Transverse colon (tissue), 3 donors: ENCODE data around the gene IBA57.

Source experiments
- CTCF ChIP-seq, 5 experiments: fragments of 200-600 bp in 3 of 5; fragments of 450-650 bp in 2 of 5; sonication (generic) in 3 of 5; IDR thresholded peaks; 1 replicate in 2 of 5; 2 replicates in 3 of 5; pipeline ENCODE4 v1.5.1; 2016 to 2017; ENCODE audit warnings: antibody characterized with exemption in 5 of 5, inconsistent platforms in 3 of 5, mild to moderate bottlenecking in 2 of 5, moderate library complexity in 1 of 5
- EP300 ChIP-seq: sonication (generic); formaldehyde crosslinking; IDR thresholded peaks from one replicate; pipeline ENCODE4 v1.6.1; 2017; ENCODE audit warnings: antibody characterized with exemption, low read depth
- POLR2A ChIP-seq: fragments of 450-650 bp; IDR thresholded peaks from one replicate; pipeline ENCODE4 v1.6.1; 2016; ENCODE audit warnings: antibody characterized with exemption, mild to moderate bottlenecking, moderate library complexity

GRCh38 chr1:228226956-228227791, 61.6 kb downstream of the IBA57 start:
- TF ChIP-seq CTCF (IDR thresholded peaks at IDR 0.05), result peak in 4 of 5 experiments; percentile 15 to 44 (median 34)
- TF ChIP-seq POLR2A, result no peak
- TF ChIP-seq EP300, result no peak
